Adrenal gland (tissue), 12 donors: Measurements from ENCODE around the gene ALDH16A1. TPM values are rescaled to one million over a fixed set of nuclear protein-coding genes. Genes with fewer than 3 reads are reported as not detected.

Experiments used
- DNase-seq, 7 donors: peaks; one replicate each; pipeline ENCODE4 v3.0.0-alpha.2; 2019 to 2020
- H3K27ac ChIP-seq, 5 donors: fragments of 200-600 bp; sonication (generic) in 4 of 5; 1 replicate in 3 of 5; 2 replicates in 2 of 5; pipeline versions ENCODE4 v1.5.1 to v1.8.0; 2016 to 2020; ENCODE audit warnings: mild to moderate bottlenecking in 1 of 5
- H3K27me3 ChIP-seq: fragments of 200-600 bp; 2 replicates; pipeline ENCODE4 v1.8.0; 2021
- H3K36me3 ChIP-seq, 2 donors: fragments of 200-600 bp; replicated peaks in 1 of 2; 1 replicate in 1 of 2; 2 replicates in 1 of 2; pipeline versions ENCODE4 v1.5.1 to v1.8.0; 2018 to 2022
- H3K4me1 ChIP-seq, 2 donors: fragments of 200-600 bp; replicated peaks in 1 of 2; 1 replicate in 1 of 2; 2 replicates in 1 of 2; pipeline versions ENCODE4 v1.5.1 to v1.8.0; 2018 to 2021
- H3K4me3 ChIP-seq, 4 donors: fragments of 200-600 bp; sonication (generic) in 3 of 4; one replicate each; pipeline ENCODE4 v1.5.1; 2016 to 2018
- H3K9me3 ChIP-seq, 3 donors: fragments of 200-600 bp; sonication (generic) in 1 of 3; replicated peaks in 1 of 3; 1 replicate in 2 of 3; 2 replicates in 1 of 3; pipeline versions ENCODE4 v1.5.1 to v1.8.0; 2016 to 2021
- CTCF ChIP-seq, 6 experiments: fragments of 450-650 bp in 4 of 6; fragments of 200-600 bp in 2 of 6; sonication (generic) in 1 of 6; IDR thresholded peaks; 1 replicate in 5 of 6; 2 replicates in 1 of 6; pipeline versions ENCODE4 v1.5.1 to v1.8.0; 2016 to 2021; ENCODE audit warnings: antibody characterized with exemption in 6 of 6, mild to moderate bottlenecking in 2 of 6, moderate library complexity in 1 of 6
- POLR2A ChIP-seq, 2 donors: fragments of 450-650 bp; IDR thresholded peaks; one replicate each; pipeline ENCODE4 v1.6.1; 2017; ENCODE audit warnings: antibody characterized with exemption in 2 of 2, mild to moderate bottlenecking in 2 of 2, moderate library complexity in 1 of 2
- WGBS, 4 donors: extraction: QIAGEN DNeasy Blood & Tissue Kit in 2 of 4; methylation state at CpG; one replicate each; pipeline versions ENCODE4 v1.1.5 to v1.1.7; 2013 to 2017; 5-methylcytosine and 5-hydroxymethylcytosine counted together
- intact Hi-C, 2 donors: fragments of 100-400 bp; cut with DNase I; formaldehyde crosslinking; loops; one replicate each; pipeline versions ENCODE4 v1.14.1 to v1.15.0; 2022 to 2023
- polyA plus RNA-seq, 3 donors: library from polyadenylated mRNA; stranded (reverse); fragments of 200-250 nt in 2 of 3; fragments of 350-450 nt in 1 of 3; fragmentation: Illumina TruSeq in 1 of 3; extraction: RNeasy Lipid Tissue Mini Kit (QIAGEN cat#74804) in 1 of 3; gene quantifications; one replicate each; pipeline ENCODE4 v1.2.3, GENCODE V29; 2013 to 2014
- total RNA-seq, 9 donors: library from RNA; depleted of rRNA in 4 of 9; stranded (reverse); fragments of >200 nt in 4 of 9; fragments of 120-200 nt in 1 of 9; fragmentation: NEBNext Ultra II Directional in 1 of 9; extraction: Animal tissue kit (Norgen Biotek cat#: 25700) in 1 of 9; gene quantifications; one replicate each; pipeline versions ENCODE4 v1.1.0 to v1.2.4, GENCODE V29; 2013 to 2023
- donor health status: healthy with polysubstance abuse.
- donor health status: Bipolar disorder and iron deficiency.
- donor health status: DM: yes; HTN: yes; CAD: no.
- donor health status: DM: no; HTN: no; CAD: no.
- donor health status: DM: no; HTN: no; CAD: no.
- donor health status: DM: yes; HTN: yes; CAD: no.

ALDH16A1 gene
- total and polyA plus RNA-seq, 12 donors = 3.6 to 95.5 (median 29.7) TPM

DNA sequence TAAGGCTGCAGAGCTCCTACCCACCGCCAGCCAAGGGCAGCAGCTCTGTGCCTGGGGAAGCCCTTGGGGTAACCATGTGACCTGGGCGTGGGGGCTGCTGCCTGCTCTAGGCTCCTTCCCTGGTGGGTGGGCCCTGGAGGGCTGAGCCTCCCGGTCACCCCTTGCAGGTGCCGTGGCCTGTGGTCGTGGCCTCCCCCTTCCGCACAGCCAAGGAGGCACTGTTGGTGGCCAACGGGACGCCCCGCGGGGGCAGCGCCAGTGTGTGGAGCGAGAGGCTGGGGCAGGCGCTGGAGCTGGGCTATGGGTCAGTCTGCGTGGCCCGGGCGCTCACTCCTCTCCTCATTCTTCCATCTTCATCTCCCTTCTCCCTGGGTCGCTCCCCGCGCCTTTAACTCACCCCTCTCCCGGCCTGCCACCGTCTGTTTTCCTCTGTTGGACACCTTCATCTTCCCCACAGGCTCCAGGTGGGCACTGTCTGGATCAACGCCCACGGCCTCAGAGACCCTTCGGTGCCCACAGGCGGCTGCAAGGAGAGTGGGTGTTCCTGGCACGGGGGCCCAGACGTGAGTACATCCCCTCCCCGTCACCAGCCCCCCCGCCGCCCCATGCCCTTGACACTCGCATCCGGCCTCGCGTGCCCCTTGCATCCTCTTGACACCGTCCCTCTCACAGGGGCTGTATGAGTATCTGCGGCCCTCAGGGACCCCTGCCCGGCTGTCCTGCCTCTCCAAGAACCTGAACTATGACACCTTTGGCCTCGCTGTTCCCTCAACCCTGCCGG is 11.1 kb downstream of the ALDH16A1 start:
- WGBS, 4 donors = 93 to 95% (median 94%) methylated on average over 34 to 39 of the region's 39 CpGs
- no peak overlapping the region for H3K4me3 ChIP-seq
- TF ChIP-seq CTCF (IDR thresholded peaks at IDR 0.05) = no peak
- TF ChIP-seq POLR2A (IDR thresholded peaks at IDR 0.05) = no peak
- no peaks in the 10 kb centered on the region for H3K4me1 ChIP-seq
- no peak overlapping the region for H3K27ac ChIP-seq
- H3K27me3 ChIP-seq = no peaks in the 10 kb centered on the region
- no peak for DNase-seq
- no peaks in the 10 kb centered on the region for H3K9me3 ChIP-seq
- peaks cover 0 to 14% of the 10 kb centered on the region in 2 donors for H3K36me3 ChIP-seq
- intact Hi-C loops = no loop called here

GRCh38 chr19:49465371-49465770 is 12.3 kb downstream of the ALDH16A1 start:
- Histone ChIP-seq H3K27me3 (no peaks in the 10 kb centered on the region), H3K27ac (no peak overlapping the region), H3K9me3 (no peaks in the 10 kb centered on the region), H3K4me3 (no peak overlapping the region), H3K4me1 (no peaks in the 10 kb centered on the region), H3K36me3 (peaks cover 0 to 8% of the 10 kb centered on the region in 2 donors)
- TF ChIP-seq CTCF (IDR thresholded peaks at IDR 0.05) (no peak), POLR2A (IDR thresholded peaks at IDR 0.05) (no peak)
- WGBS, 4 donors = 80 to 98% (median 96%) methylated on average over 2 to 3 of the region's 3 CpGs; no CpG with 5 or more reads in 1 of the 4 donors
- no peak for DNase-seq
- intact Hi-C loops = no loop called here

DNA sequence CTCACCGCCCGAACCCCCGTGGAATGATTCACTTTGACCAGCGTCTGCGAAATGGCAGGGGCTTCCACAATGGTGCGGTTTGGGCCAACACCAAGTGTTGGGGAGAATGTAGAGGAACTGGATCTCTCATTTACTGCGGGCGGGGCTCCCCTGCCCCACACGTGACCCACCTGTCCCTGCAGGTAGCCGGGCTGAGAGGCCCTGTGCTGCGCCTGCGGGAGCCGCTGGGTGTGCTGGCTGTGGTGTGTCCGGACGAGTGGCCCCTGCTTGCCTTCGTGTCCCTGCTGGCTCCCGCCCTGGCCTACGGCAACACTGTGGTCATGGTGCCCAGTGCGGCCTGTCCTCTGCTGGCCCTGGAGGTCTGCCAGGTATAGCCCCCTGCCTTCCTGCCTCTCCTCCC is 15.2 kb downstream of the ALDH16A1 start:
- Histone ChIP-seq H3K4me3 (no peak overlapping the region), H3K27ac (no peak overlapping the region), H3K4me1 (no peaks in the 10 kb centered on the region), H3K36me3 (peaks cover 0 to 8% of the 10 kb centered on the region in 2 donors), H3K9me3 (no peaks in the 10 kb centered on the region), H3K27me3 (no peaks in the 10 kb centered on the region)
- 90 to 94% (median 94%) methylated on average over 11 to 19 of the region's 19 CpGs for WGBS, 4 donors
- TF ChIP-seq POLR2A (IDR thresholded peaks at IDR 0.05) = no peak
- no peak for DNase-seq
- intact Hi-C loops = no loop called here

DNA sequence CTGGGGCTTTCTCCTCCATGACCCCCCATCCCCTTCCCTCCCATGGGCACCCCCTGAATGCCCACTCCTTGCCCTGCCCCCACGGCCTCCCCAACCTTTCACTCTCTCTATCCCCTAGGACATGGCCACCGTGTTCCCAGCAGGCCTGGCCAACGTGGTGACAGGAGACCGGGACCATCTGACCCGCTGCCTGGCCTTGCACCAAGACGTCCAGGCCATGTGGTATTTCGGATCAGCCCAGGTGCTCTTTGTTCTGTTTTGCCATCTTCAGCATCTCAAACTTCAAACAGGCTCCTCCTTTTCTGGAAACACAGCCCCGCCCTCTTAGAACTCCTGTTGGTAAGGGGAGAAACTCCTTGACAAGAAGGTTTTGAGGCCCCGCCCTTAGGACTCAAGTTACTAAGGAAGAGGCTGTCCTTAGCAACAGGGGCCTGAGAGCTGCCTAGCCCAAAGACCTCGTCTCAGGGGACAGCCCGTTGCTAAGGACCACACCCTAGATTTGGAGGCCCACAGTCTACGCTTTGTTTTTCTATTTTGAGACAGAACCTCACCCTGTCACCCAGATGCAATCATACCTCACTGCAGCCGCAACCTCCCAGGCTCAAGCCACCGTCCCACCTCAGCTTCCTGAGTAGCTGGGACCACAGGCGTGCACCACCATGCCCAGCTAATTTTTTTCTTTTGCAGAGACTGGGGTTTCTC is 15.9 kb downstream of the ALDH16A1 start:
- no peak for DNase-seq
- H3K4me3 ChIP-seq = no peak overlapping the region

More for the DNA sequence above, 15.9 kb downstream of the ALDH16A1 start:
- Histone ChIP-seq H3K36me3 (peaks cover 0 to 8% of the 10 kb centered on the region in 2 donors), H3K4me1 (peaks cover 0 to 5% of the 10 kb centered on the region in 2 donors), H3K27me3 (no peaks in the 10 kb centered on the region), H3K9me3 (no peaks in the 10 kb centered on the region), H3K27ac (no peak overlapping the region)
- intact Hi-C loops = no loop called here
- TF ChIP-seq POLR2A (IDR thresholded peaks at IDR 0.05) (no peak), CTCF (IDR thresholded peaks at IDR 0.05) (no peak)
- WGBS, 4 donors = 73 to 81% (median 77%) methylated on average over 14 to 15 of the region's 15 CpGs
